Hepatic stellate cell (primary cell): ENCODE results near the gene DOCK3.

Source experiments
- DNase-seq: peaks from one replicate; pipeline ENCODE4 v3.0.0; 2011; ENCODE audit warnings: low spot score

The DOCK3 gene

DNA sequence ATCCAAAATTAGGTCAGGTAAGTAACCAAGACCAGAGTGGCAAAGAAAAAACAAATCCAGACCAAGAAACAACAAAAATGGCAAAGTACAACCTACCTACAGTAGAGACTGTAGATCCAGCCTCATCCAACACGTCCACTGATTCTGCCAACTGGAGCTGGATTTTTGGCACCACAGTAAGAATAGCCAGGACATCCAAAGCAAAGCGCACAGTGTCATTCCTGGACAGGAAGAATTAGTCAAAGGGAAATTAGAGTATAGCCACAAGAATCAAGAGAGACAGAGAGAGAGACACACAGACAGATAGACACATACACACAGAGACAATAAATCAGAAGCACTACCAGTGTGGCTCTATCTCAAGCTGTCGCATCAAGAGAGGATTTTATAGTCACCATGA lies 747.5 kb downstream of the DOCK3 start:
- no peak for DNase-seq

GRCh38 chr3:51426921-51427320 lies 752.2 kb downstream of the DOCK3 start:
- DNase-seq: no peak

- DNase-seq: no peak
These were observed 754.4 kb downstream of the DOCK3 start for GRCh38 chr3:51429138-51429537.
